OCI-LY7 (cell line): ENCODE results near the gene SDCBP2.

Experiments used
- EZH2phosphoT487 ChIP-seq: fragments of 200-600 bp; sonication (generic); IDR thresholded peaks from 2 replicates; pipeline ENCODE4 v1.6.1; 2018; ENCODE audit warnings: low read depth, borderline replicate concordance, mild to moderate bottlenecking, mixed run types, antibody characterized with exemption, low read length, moderate library complexity, mixed read lengths
- TF ChIP-seq, protein P1 (sequence below): fragments of 200-600 bp; sonication (generic); conservative IDR thresholded peaks from 2 replicates; pipeline ENCODE4 v1.5.1; 2014; ENCODE audit warnings: mild to moderate bottlenecking, antibody characterized with exemption, low read length, moderate library complexity, mixed read lengths

- TF ChIP-seq, protein P1, sequence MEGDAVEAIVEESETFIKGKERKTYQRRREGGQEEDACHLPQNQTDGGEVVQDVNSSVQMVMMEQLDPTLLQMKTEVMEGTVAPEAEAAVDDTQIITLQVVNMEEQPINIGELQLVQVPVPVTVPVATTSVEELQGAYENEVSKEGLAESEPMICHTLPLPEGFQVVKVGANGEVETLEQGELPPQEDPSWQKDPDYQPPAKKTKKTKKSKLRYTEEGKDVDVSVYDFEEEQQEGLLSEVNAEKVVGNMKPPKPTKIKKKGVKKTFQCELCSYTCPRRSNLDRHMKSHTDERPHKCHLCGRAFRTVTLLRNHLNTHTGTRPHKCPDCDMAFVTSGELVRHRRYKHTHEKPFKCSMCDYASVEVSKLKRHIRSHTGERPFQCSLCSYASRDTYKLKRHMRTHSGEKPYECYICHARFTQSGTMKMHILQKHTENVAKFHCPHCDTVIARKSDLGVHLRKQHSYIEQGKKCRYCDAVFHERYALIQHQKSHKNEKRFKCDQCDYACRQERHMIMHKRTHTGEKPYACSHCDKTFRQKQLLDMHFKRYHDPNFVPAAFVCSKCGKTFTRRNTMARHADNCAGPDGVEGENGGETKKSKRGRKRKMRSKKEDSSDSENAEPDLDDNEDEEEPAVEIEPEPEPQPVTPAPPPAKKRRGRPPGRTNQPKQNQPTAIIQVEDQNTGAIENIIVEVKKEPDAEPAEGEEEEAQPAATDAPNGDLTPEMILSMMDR: no peak
- TF ChIP-seq EZH2phosphoT487: no peak
These were observed 23.2 kb downstream of the SDCBP2 start for GRCh38 chr20:1305712-1306111.
